CD4-positive, alpha-beta T cell treated with Interleukin-4 for 4 hours (primary cell): ENCODE results near the gene RADIL.

Source experiments
- DNase-seq: peaks from one replicate; pipeline ENCODE4 v3.0.0-alpha.2; 2020

The RADIL gene

DNA sequence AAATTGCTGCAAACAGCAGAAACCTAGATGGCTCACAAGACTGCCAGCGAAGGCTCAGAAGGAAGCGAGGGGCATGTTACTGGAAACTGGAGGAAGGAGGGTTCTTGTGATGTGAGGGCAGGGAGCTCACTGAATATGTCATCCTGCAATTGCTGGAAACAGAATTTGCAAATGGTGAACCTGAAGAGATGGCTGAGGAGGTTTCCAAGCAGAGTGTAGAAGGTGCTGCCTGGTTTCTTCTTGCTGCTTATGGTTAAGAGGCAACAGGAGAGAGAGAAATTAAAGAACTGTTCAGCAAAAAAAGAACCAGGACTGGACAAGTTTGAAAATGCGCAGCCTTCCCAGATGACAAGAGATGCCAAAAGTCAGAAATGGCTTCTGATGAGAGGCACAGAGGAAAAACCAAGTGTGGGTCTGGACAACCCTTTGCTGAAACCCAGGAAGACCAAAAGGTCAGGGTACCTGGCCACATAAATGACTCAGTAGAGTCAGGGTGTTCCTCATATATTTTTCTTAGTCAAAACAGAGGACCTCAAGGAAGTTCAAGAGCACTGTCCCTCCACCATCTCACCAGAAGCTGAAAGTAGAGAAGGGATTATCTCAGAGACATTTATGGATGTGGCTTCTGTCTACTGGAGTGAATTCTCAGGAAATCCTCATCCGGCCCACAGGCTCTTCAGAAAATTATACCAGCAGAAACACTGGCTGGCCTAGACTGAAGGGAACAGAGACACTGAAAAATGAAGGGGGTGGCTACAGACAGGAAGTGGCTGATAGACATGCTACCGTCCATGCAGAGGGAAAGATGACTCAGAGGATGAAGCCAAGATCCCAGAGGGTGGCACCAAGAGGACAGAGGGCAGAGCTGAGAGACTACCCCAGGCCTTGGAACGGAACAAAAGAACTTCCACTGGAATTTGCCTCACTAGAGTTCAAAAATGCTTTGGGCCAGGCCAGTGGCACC is 31.8 kb downstream of the RADIL start:
- DNase-seq, result no peak

DNA sequence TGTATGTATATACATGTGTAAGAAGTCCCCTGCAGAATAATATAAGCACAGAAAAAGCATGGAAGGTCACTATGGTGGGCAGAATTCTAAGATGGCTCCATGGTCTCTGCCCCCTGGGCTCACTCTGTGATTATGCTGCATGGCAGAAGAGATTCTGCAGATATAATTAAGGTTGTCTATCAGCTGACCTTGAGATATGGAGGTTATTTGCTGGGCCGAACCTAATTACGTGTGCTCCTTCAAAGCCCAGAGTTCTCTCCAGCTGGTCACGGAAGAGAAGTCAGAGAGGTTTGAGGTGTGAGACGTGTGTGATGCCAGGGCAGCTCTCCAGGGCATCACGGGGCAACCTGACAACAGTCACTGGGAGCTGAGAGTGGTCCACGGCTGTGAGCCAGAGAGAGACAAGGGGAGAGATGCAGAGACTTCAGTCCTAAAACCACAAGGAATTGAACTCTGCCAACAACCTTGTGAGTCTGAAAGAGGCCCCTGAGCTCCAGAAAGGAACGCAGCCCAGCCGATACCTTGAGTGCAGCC is 33.2 kb downstream of the RADIL start:
- no peak for DNase-seq

DNA sequence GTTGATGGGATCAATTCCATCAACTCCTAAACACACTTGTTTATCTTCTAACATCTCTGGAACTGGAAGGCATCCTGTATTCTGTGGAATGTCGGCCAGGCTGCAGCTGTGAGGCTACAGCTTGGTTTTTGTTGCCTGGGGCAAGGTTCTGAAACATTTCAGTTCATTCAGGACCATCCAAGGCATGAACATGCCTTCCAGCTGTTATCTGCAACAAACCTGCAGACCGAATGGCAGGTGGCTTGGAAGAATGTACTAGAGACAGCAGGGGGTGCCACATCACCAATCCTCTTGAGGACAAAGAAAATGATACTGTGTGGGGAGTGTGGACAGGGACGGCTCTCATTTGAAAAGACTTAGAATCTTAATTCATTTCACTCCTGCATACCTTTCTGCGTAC is 34.1 kb downstream of the RADIL start:
- DNase-seq, result peak; percentile 2

DNA sequence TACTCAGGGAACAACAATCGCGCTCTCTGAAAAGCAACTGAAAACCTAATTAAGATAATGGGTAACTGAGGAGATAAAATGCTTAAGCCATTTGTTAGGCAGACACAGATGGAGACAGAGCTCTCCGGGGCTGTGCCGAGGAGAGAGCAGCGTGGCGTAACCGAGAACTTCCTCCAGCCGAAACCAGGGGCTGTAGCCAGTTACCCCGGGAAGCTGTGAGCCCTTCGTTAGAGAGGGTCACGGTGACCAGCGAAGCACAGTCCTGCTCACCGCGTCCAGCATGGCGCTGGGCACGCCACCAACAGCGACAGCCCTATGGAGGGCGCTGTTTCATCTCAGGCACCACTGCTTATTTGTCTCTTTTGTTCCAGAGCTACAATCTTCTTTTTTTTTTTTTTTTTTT is 37.8 kb downstream of the RADIL start:
- DNase-seq, result no peak

DNA sequence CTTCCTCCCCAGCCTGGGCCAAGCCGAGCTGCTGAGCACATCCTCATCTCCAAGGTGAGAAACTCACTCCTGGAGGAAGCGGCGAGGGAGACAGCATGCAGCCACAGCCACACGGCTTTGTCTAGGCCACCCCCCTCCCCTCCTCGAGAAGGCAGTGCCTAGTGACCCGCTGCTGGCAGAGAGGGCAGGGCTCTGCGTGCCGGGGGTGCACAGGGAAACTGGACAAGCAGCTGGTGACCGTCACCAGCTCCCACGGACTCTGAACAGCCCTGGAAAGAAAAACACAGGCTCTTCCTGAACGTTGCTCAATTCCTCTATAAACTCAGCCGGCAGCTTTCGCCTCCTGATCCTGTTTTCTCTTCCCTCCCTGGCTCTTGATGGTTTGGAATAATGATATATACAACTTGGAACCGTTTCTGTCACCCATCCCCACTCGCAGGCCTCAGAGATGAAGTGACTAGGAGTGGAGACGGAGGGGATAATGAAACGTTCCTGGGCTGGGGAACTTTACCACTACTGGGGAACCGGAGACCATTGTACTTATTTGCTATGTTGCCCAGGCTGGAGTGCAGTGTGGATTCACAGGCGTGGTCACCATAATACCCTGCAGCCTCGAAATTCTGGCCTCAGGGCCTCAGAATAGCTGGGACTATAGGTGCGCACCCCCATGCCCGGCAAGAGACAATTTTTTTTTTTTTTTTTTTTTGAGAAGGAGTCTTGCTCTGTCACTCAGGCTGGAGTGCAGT is 41.0 kb downstream of the RADIL start:
- no peak for DNase-seq

DNA sequence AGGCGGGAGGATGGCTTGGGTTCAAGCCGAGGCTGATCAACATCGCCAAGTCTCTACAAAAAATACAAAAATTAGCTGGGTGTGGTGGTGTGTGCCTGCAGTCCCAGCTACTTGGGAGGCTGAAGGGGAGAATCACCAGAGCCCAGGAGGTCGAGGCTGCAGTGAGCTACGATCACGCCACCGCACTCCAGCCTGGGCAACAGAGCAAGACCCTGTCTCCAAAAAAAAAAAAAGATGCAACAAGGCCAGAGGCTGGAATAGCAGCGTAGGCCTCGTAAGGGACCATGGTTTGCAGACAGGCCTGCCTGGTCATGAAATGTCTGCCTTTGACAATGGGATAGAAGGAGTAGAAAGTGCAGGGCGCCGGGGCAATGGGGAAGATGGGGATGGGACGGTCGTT is 41.7 kb downstream of the RADIL start:
- DNase-seq, result no peak

DNA sequence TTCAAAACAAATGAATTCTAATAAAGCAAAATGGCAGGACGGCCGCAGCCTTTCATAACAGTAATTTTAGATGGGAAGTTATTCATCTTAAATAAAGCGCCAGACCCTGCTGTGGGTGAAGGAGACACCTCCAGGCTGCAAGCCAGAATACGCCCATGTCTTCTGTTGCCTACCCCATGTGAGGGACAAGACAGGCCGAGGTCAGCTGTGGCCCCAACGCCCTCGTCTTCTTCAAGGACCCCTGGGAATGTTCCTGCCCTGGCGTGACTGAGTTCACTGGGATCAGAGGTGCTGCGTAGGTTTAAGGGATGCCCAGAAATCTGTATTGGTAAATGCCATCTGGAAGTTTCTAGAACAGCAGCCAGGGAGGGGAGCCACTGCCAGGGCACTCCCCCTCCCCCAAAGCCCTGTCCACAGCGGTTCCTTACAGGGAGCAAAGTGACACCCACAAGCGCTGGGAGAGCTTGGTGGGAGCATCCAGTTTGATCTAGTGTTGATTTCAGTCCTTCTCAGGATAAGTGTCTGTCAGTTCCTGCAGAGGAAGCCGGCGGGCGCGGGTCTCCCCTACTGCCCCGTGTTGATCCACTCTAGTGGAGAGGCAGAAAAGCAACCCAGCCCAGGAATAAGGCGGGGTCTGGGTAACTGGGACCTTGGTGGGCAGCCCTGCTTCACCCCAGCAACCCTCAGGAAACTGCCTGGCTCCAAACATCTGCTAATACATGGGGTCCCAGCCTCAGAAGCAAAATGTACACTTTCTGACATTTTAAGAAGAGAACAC is 42.3 kb downstream of the RADIL start:
- no peak for DNase-seq

DNA sequence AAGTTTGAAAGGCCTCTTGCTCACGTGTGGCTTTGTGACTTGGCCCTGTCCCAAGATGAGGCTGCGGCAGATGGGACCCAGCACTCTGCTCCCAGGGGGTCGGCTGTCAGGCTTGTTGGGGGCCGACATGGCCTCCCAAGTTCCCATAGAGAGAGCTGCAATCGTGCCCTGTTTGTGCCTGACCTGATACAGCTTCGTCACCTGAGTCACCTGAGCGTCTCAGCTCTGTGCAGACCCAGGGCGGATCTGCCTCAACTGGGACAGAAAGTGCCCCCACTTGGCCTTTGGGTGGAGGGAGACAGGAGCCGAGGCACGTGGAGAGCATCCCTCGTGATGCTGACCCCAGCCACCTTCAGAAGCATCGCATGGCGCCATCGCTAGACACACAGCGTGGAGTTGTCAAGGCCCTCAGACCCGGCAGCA is 43.4 kb downstream of the RADIL start:
- DNase-seq, result no peak

DNA sequence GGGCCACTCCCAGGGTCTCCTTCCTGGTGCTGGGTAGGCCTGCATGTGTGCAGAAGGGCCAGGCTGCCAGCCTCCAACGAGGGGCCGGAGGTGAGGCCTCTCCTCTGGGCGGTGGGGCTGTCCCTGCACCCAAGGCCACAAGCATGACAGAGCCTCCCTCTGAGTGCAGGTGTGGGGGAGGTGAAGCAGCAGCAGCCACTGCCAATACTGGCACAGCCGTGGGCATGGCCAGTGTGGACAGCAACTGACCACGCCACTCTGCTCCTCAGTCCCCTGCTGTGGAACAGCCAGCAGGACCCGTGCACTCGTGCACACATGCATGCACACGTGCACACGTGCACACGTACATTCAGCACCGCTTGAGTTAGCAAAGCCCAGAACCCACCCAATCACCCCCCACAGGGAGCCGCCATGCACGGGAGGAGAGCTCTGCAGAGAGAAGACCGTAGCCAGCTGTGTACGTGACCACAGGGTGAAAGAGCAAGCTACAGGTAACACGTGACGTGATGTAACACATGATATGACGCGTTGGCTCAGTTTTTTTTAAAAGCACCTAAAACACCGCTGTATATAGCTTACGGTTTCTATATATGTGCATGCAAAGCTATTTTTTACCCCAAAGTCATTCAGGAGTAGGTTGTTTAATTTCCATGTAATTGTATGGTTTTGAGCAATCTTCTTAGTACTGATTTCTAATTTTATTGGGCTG is 44.7 kb downstream of the RADIL start:
- no peak for DNase-seq

DNA sequence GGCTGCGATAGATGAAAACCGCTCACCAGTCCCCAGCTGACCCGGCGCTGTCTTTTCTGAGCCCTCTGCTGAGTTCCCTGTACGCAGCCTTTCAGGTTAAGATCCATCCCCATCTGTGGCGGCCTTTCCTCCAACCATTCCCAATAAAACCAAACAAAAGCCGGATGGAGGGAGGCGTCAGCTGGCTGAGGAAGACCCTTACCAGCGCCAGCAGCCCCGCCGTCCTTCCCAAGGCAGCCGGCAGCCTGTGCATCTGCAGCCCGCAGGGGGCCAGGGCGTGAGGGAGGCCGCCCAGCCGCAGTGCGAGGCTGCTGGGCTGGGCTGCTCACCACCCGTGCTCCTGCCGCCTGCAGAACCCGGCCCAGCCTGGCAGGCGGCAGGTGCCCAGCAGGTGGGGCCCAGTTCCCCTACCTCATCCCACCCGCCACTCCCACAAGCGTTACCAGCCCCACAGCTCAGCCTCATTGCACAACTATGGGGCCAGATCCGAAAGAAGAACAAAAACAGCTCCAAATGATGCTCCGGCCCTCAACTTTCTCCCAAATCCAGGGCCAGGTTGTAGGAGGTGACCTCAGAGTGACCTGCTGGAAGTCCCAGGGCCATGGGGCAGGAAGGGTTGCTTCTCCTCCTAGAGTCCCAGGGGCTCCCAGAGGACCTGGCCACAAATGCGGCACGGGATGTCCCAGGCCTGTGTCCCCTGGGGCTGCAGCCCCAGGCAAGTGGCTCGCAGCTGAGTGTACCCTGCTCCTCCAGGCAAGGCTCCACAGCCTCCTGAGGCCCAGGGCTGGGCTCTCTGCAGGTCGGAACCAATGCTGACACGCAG is 45.5 kb downstream of the RADIL start:
- DNase-seq, result no peak

DNA sequence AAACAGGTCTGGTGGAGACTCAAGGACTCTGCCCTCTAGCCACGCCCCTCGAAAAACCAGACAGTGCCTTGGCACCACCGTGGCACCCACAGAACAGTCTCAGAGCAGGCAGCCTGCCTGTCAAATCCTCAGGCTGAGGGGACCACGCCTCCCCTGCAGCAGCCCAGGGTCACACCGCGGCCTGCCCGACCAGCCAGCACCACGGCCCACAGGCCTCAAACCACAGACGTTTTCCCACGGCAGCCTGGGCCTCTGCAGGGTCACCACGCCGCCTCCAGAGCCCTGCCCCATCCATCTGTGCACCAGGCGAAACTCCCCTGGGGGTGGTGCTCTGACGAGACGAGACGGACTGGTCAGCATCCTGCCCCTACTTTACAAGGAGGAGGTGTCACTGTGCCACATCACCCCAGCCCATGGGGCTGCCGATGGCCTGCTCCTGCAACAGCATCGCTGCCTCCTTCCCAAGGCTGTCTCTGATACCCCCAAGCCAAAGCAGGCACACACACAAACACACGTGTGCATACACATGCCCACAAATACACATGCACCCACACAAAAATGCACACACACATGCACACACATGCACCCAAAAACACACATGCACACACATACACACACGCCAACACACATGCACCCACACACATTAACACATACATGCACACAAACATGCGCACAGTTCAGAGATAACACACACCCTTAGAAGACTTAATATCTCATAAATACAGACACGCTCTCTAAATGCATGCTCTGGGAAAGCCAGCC is 46.3 kb downstream of the RADIL start:
- no peak for DNase-seq

DNA sequence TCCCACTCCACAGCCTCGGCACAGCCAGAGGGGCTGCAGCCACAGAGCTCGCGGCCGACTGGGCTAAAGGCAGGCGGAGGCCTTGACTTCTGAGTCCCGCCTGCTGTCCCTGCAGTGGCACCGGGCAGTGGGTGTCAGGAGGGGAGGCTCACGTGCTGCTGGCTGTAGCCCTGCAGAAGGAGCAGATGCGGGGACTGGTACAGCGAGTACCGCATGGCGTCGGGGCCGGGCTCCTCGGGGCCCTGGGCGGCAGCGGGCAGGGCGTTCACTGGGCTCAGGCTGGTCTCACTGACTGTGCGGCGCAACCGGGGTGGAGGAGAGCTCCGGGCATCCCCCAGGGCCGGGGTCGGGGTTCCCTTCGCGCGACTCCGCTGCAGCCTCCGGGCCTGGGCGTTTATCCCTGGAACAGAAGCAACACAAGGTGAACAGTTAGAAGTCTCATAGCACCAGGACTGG is 47.3 kb downstream of the RADIL start:
- no peak for DNase-seq

- no peak for DNase-seq
These were observed 47.9 kb downstream of the RADIL start for GRCh38 chr7:4835398-4836205.

GRCh38 chr7:4834601-4835397 is 48.7 kb downstream of the RADIL start:
- DNase-seq, result no peak

DNA sequence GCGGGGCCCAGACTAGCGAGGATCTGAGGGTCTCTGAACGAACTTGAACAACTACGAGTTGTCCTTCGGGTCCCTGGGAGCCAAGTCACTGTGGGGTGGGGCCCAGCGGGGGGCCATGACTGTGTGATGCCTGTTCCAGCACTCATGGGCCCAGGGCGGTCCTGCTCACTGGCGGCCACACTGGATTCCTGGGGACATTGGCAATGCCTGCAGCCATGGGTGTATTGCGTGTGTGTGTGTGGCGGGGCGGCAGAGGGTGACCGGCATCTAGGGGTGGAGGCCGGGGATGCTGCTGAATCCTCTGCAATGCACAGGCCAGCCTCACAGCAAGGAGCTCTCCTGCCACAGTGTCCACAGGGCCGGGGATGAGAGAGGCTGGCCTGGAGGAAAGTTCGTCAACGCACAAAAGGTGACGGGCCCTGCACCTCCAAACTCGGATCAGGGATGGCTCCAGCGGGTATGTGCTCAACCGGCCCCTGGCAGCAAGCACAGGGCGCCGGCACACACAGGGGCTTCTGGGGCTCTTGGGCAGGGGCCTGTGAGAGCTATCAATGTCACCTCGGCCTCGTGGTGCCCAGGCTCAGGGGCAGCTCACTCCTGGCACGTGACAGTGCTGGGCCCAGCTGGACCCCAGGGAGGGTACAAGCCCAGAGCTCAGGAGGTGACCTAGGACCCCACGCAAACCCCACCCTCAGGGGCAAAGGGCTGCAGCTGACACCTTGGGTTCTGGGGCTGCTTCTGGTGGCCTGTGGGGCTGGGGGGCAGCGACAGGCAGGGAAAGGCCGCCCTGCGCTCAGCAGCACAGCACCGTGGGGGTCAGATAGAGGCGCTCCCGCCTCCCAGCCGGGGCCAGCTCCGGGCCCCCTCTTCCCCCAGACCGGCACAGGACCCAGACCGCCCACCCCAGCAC is 49.6 kb downstream of the RADIL start:
- no peak for DNase-seq

DNA sequence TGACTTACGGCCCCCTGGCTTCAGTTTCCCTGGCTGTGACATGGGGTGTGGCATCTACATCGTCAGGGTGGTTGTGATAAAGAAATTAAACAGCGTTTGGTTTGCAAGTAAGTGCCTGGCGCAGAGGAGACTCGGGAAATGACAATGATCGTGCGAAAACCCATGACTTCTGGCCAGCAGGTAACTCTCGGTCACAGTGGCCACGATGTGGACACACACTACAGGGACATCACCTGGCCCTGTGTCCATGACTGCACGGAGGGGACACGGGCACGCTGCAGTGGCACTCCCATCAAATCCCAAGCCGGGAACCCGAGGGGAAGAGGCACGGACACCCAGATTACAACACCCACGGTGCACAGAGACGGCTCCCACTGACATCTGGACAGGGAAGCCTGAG is 50.3 kb downstream of the RADIL start:
- DNase-seq, result no peak

DNA sequence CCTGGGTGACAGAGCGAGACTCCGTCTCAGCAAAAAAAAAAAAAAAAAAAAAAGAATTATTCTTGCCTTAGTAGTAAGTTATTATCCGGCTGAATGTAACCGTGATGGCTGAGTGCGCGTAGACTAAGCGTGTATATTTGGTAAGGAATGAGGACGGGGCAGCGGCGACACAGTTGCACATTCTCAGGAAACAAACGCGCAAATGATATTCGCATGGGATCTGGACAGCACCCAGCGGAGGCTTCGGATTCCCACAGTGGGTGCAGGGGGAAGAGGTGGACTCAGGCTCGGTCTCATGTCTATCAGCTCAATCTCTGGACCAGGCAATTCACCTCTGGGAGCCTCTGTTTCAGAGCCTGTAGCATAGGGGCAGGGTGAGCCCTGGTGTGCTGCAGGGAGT is 50.8 kb downstream of the RADIL start:
- no peak for DNase-seq
